Activated CD4-positive, alpha-beta T cell treated with anti-CD3 and anti-CD28 coated beads, Interleukin-2, amount 50 U/mL, for 4 hours (primary cell): ENCODE data around the gene LTBP1.

Source experiments
- DNase-seq, 2 experiments: peaks; one replicate each; pipeline ENCODE4 v3.0.0-alpha.2; 2020

LTBP1 gene

GRCh38 chr2:33443274-33443829 is 496.6 kb downstream of the LTBP1 start:
- no peak for DNase-seq

DNA sequence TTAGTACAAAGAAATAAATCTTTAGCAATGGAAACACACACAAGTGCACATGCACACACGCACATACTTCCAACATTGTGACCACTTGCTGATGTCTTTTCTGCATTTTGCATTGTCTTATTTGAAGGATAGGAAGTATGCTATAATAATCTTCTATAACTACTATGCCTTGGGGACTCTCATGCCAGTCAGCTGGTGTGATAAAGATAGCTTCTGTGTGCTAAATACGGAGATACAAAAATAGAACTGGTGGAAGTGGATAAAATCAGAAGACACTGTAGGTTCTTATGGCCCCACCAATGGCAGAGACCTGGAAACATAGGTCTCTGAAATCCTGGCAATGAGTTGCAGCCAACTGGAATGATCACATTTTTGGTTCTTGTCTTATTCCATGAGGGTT is 498.2 kb downstream of the LTBP1 start:
- DNase-seq: no peak

DNA sequence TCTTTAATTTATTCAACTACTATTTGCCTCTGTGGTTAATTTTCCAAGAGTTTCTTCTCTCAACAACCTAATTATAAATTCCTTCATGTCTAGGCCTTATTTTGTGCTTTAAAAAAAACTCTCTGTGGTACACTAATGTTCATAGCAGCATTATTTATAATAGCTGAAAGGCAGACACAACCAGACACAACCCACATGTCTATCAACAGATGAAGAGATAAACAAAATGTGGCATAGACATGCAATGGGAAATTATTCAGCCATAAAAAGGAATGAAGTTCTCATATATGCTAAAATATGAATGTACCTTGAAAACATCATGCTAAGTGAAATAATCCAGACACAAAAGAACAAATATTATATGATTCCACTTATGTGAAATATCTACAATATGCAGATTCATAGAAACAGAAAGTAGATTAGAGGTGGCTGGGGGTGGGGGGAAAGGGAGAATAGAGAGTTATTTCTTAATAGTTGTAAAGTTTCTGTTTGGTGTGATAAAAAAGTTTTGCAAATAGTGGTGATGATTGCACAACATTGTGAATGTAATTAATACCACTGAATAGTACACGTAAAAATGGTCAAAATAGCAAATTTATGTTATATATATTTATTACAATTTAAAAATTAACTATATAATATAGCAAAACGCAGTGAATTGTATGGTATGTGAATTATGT is 501.6 kb downstream of the LTBP1 start:
- DNase-seq: no peak
